ENCODE measurements around the gene ARL9. TPM values are rescaled to one million over a fixed set of nuclear protein-coding genes. Genes with fewer than 3 reads are reported as not detected.
A peak's percentile ranks its signal among the peaks of the same experiment; 100 is the strongest.

ARL9 gene
- total RNA-seq, 4 donors from 2014 or later = 0.46 TPM; not detected in 3

GRCh38 chr4:56544573-56545131 is 39.1 kb downstream of the ARL9 start:
- Histone ChIP-seq H3K27ac (no peak overlapping the region), H3K4me3 (peak overlapping the region; percentile 34 to 53 (median 48)), H3K36me3 (no peaks in the 10 kb centered on the region), H3K4me1 (peaks cover 0 to 4% of the 10 kb centered on the region in 2 donors), H3K27me3 (no peaks in the 10 kb centered on the region), H3K9me3 (no peaks in the 10 kb centered on the region)
- DNase-seq = peak; percentile 52 to 56
- peak; percentile 96 to 97 for ATAC-seq
- in situ Hi-C loops (cut with MboI; ENCODE audit: low sequenced_read_pairs in 4 of 4) (no loop called here), intact Hi-C loops (cut with DNase I; ENCODE audit: low total_unique reads) (loop anchor here (1.0 to 10.0 kb wide), 3 partner anchors 80 to 119 kb away; partner anchors contain the start of gene SRP72)
- no peak for TF ChIP-seq POLR2A (IDR thresholded peaks at IDR 0.05)
- peak; percentile 82 to 98 (median 90) for TF ChIP-seq CTCF (IDR thresholded peaks at IDR 0.05 in 4 of 5, conservative IDR thresholded peaks at IDR 0.05 in 1 of 5)

- intact Hi-C loops (cut with DNase I; ENCODE audit: low total_unique reads) = no loop called here
- no peaks in the 10 kb centered on the region for H3K27me3 ChIP-seq
- no peak for ATAC-seq
- no peaks in the 10 kb centered on the region for H3K4me1 ChIP-seq
- TF ChIP-seq CTCF (IDR thresholded peaks at IDR 0.05 in 4 of 5, conservative IDR thresholded peaks at IDR 0.05 in 1 of 5) (no peak), POLR2A (IDR thresholded peaks at IDR 0.05) (no peak)
- no peaks in the 10 kb centered on the region for H3K9me3 ChIP-seq
- H3K27ac ChIP-seq = no peak overlapping the region
- no peak for DNase-seq
- in situ Hi-C loops (cut with MboI; ENCODE audit: low sequenced_read_pairs in 4 of 4) = no loop called here
- H3K4me3 ChIP-seq = no peak overlapping the region
- no peaks in the 10 kb centered on the region for H3K36me3 ChIP-seq
Measured at GRCh38 chr4:56550642-56551041, 45.1 kb downstream of the ARL9 start.

GRCh38 chr4:56551516-56551915 is 45.9 kb downstream of the ARL9 start:
- DNase-seq = no peak
- in situ Hi-C loops (cut with MboI; ENCODE audit: low sequenced_read_pairs in 4 of 4) (no loop called here), intact Hi-C loops (cut with DNase I; ENCODE audit: low total_unique reads) (no loop called here)

GRCh38 chr4:56552273-56552672 is 46.7 kb downstream of the ARL9 start:
- Histone ChIP-seq H3K36me3 (no peaks in the 10 kb centered on the region), H3K27me3 (no peaks in the 10 kb centered on the region), H3K4me1 (no peaks in the 10 kb centered on the region), H3K9me3 (no peaks in the 10 kb centered on the region), H3K27ac (no peak overlapping the region), H3K4me3 (no peak overlapping the region)
- intact Hi-C loops (cut with DNase I; ENCODE audit: low total_unique reads) (no loop called here), in situ Hi-C loops (cut with MboI; ENCODE audit: low sequenced_read_pairs in 4 of 4) (no loop called here)
- no peak for TF ChIP-seq POLR2A (IDR thresholded peaks at IDR 0.05)
- no peak for TF ChIP-seq CTCF (IDR thresholded peaks at IDR 0.05 in 4 of 5, conservative IDR thresholded peaks at IDR 0.05 in 1 of 5)
- ATAC-seq (no peak), DNase-seq (no peak)

More at GRCh38 chr4:56551516-56551915, 45.9 kb downstream of the ARL9 start:
- ATAC-seq = no peak
- H3K4me3 ChIP-seq = no peak overlapping the region
- H3K4me1 ChIP-seq = no peaks in the 10 kb centered on the region
- H3K27me3 ChIP-seq = no peaks in the 10 kb centered on the region
- no peak for TF ChIP-seq CTCF (IDR thresholded peaks at IDR 0.05 in 4 of 5, conservative IDR thresholded peaks at IDR 0.05 in 1 of 5)
- TF ChIP-seq POLR2A (IDR thresholded peaks at IDR 0.05) = no peak
- H3K36me3 ChIP-seq = no peaks in the 10 kb centered on the region
- H3K9me3 ChIP-seq = no peaks in the 10 kb centered on the region
- H3K27ac ChIP-seq = no peak overlapping the region

- H3K4me3 ChIP-seq = no peak overlapping the region
- no peaks in the 10 kb centered on the region for H3K27me3 ChIP-seq
- ATAC-seq = no peak
- H3K27ac ChIP-seq = no peak overlapping the region
- no peak for DNase-seq
- in situ Hi-C loops (cut with MboI; ENCODE audit: low sequenced_read_pairs in 4 of 4) (loop anchor here in 1 of 4 donors (10.0 kb wide), 1 partner anchor 235 kb away; no protein-coding TSS in a partner anchor), intact Hi-C loops (cut with DNase I; ENCODE audit: low total_unique reads) (no loop called here)
- no peaks in the 10 kb centered on the region for H3K36me3 ChIP-seq
- no peaks in the 10 kb centered on the region for H3K4me1 ChIP-seq
- TF ChIP-seq CTCF (IDR thresholded peaks at IDR 0.05 in 4 of 5, conservative IDR thresholded peaks at IDR 0.05 in 1 of 5) = no peak
- TF ChIP-seq POLR2A (IDR thresholded peaks at IDR 0.05) = no peak
- no peaks in the 10 kb centered on the region for H3K9me3 ChIP-seq
Measured at GRCh38 chr4:56570041-56570440, 64.5 kb downstream of the ARL9 start.
